Stimulated activated CD4-positive, alpha-beta T cell treated with anti-CD3 and anti-CD28 coated beads, Interleukin-4, amount 100 ng/mL, for 24 hours (primary cell): Measurements from ENCODE around the gene NPHP3.

Experiments used
- DNase-seq: peaks from one replicate; pipeline ENCODE4 v3.0.0-alpha.2; 2020

NPHP3 gene

DNA sequence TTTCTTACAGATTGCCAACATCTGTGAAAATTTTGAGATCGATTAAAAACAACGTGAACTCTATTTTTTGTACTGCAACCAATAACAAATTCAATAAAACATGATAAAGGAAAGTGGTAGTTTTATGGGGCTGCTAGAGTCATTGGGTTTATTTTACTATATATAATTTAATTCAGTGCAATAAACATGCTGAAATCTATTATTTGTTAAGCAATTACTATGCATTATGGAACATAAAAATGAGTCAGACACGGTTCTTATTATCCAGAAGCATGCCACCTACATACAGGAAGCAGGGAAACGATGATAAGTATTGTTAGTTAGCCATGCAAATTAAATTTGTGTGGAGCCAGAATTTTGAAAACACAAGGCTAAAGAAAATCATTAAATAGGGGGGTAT lies 27.2 kb downstream of the NPHP3 start:
- no peak for DNase-seq

DNA sequence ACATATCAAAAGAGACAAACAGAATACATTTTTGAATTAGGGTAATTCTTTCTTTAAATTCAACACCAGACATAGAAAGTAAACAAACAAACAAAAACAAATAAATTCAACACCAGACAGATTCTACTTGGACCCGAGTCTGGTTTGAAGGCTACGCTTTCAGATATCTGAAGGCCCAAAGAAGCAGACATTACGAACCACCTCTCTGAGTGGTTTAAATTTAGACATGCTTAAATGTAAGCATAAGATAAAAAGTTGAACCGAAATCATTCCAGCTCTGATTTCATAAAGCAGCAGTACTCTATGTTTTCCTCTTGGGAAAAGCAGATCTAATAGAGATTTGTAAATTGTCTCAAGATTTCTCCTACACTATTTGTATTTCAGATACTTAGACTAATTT lies 32.2 kb downstream of the NPHP3 start:
- DNase-seq: no peak

DNA sequence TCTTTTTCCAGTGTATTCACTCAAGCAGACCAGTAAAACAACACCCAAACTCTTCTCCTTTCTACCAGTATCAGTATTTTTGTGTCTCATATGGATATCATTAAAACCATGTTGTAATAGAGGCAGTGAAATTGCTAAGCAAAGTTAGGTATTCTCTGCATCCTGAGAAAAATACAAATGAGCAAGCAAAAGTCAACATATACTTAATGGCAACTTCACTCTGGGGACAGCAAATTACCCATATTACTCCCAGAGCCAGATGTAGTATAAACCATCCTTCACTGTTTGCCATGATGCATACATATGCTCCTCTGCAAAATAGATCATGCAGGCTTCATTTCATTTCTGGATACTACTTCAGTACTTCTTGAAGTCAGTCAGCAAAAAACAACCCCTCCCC lies 40.0 kb downstream of the NPHP3 start:
- DNase-seq: no peak

DNA sequence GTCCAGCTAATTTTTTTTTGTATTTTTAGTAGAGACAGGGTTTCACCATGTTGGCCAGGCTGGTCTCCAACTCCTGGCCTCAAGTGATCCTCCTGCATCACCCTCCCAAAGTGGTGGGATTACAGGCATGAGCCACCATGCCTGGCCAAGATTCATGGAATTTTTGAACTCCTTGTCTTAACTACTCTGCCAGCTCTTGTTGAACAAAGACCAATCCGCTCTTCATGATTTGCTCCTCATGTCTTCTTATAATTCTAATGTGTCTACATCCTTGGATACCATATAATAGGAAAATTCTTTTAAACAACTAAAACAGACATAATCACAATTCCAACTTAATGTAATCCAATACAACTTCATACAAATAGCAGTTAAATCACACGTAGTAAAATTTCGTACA lies 40.8 kb downstream of the NPHP3 start:
- no peak for DNase-seq

DNA sequence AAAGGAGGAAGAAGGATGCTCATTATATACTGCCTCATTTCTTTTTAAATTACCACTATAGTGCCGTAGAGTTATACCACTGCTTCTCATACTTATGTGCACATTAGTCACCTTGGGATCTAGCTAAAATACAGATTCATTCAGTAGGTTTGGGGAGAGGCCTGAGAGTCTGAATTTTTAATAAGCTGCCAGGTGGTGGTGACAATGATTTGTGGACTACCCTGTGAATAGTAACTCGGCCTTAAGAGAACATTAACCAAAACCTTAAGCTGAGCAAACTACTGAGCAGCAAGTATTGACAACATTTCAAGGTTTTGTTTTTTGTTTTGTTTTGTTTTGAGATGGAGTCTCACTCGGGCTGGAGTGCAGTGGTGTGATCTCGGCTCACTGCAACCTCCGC lies 42.3 kb downstream of the NPHP3 start:
- DNase-seq: no peak

DNA sequence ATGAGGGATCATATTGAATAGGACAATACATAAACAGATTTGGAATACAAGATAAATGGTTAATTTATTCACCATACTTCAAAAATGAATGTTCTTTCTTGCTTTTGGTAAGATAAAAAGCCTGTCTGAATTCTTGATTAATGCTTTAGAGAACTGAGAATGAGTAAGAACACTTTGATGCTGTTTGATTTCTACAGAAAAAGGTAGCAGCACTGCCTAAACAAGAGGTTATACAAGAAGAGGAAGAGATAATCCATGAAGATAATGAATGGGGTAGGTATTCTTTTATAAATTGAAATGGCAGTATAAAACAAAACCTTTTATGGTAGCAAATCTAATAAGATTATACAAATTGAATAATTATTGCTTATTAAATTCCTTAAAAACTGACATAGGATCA lies 46.8 kb downstream of the NPHP3 start:
- no peak for DNase-seq

DNA sequence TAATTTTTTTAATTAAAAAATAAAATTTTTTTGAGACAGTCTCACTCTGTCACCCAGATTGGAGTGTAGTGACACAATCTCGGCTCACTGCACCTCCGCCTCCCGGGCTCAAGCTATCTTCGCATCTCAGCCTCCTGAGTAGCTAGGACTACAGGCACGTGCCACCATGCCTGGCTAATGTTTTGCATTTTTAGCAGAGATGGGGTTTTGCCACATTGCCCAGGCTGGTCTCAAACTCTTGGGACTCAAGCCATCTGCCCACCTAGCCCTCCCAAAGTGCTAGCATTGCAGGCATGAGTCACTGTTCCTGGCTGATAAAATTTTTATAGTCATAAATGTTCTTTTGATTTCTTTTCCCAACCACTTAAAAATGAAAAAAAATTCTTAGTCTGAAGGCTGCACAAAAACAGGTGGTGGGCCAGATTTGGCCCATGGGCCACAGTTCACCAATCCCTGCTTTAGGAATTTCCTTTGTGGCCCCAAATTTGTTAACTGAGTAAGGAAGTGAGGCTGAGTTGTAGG lies 52.9 kb downstream of the NPHP3 start:
- no peak for DNase-seq

DNA sequence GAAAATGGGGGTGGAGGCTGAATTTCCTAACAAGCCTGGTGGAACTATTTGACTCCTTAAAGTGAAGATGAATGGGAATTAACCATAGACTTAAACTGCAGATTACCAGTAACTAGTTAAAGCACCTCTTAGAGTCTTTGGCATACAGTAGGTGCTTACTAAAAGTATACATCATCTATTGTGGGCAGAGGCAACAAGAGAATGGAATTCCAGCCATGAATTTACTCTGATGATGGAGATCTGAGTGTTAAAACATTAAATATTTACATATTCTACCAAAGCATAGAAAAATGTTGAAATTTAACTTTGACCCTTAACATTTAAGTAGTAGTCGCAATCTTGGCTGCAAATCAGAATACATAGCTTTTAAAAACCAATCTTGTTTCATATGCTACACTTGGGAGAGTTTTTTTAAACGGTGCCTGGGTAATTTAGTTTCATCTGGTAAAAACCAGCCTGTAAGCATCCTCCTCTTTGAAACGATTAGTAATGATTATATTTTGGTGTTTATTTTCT lies 56.9 kb downstream of the NPHP3 start:
- DNase-seq: no peak

DNA sequence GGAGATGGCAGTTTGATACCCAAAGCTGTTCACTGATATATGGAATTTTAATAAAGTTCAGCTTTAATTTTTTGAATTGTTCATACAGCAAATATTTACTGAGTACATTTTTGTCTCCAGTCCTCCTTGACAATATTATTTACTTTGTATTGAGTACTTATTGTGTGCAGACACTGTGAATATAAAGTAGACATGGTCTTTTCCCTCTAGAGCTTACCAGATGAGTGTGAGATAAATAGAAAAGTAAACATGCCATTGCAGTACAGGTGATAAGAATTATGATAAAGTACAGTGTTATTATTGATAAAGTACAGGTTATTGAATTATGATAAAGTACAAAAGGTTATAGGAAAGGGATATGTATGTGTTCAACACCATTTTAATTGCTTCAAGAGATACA lies 60.0 kb downstream of the NPHP3 start:
- no peak for DNase-seq

DNA sequence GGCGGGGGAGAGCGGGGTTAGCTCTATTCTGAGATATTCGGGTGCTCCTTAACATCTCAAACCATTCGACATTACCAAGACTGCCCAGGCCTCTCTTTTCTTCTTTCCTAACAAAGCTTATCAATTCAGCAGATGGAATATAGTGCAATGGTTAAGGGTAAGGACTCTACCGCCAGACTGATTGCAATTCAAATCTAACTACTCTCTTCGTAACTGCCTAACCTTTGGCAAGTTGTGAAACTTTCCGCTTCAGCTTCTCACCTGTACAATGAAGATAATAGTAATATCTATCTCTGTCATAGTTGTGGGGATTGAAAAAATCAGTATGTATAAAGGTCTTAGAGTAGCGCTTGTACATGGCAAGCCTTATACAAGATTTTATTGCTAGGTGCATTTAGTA lies 61.1 kb downstream of the NPHP3 start:
- no peak for DNase-seq

DNA sequence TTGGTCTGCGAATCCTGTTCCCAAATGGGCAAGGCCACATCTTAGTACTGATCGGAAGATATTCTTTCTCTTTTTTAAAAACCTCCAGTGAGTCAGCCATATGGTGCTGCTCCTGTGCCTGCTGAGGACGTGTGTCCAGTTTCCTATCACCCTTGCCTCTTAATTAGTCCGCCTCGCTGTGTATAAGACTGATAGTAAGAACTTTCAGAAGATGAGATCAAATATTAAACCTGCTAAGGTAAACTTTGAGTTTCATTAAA lies 61.5 kb downstream of the NPHP3 start:
- DNase-seq: no peak

DNA sequence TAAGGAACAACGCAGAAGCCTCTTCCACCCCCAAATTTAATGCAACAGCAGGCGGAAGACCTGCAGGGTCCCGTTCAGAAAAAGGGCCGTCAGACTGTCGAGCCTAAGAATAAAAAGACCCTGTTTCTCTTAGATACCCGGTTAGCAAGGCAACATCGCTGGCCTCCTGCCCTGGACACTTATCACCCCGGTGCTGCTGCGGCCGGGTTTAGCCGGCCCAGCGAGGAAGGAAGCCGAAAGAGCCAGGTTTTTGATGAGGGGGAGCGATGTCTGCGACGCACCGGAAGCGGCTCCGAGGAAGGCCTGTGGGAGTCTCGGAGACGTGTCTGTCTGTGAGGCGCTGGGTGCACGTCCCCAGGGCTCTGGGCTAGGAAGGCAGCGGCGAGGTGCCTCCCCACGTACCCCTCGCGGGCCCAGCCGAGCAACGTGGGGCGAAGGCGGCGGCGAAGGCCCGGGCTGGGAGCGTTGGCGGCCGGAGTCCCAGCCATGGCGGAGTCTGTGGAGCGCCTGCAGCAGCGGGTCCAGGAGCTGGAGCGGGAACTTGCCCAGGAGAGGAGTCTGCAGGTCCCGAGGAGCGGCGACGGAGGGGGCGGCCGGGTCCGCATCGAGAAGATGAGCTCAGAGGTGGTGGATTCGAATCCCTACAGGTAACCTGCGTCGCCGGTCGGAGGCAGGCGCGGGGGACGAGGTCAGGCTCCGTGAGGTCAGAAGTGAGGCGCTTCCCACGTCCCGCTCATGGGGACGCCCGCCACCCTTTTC lies 62.0 kb downstream of the NPHP3 start, which contains the start of gene UBA5:
Gene UBA5 (plus strand): TSS at position 278 of the 759 bp plus-strand sequence. CDS start 209 bp downstream, at position 487.
- DNase-seq: peak; percentile 76

DNA sequence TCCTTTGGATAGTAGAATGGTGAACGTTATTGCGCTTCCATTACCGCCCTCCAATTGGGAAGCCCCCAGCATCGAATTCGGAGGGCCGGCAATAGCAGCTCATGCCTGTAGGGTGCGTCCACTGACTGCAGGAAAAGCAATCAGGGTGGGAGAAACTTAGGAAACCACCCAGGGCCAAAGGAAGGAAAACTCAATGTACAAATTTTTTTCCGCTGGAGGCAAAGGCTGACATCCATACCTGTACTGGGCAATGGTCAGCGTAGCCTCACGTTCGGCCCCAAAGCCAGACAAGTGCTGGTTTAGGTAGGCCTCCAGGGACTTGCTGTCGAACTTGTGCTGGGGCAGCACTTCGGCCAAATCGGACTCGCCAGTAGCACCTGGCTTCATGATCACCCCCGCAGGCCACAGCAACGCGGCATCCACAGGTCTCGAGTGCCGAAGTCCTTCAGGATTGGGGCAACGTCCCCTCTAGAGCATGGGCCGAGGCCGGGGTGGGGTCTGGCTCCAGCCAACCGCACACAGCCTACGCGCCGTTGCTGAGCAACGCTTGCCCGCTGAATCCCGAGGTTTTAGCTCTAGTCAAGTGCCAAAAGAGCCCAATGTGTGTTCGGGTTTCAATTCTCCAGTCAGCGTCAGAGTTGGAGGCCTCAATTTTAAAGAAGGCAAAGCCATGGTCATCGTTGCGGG lies 62.7 kb downstream of the NPHP3 start, which contains the start of gene ACAD11:
Gene ACAD11 (minus strand): TSS at position 445 of the 687 bp plus-strand sequence. CDS start 58 bp downstream, at position 387.
- DNase-seq: peak; percentile 32

DNA sequence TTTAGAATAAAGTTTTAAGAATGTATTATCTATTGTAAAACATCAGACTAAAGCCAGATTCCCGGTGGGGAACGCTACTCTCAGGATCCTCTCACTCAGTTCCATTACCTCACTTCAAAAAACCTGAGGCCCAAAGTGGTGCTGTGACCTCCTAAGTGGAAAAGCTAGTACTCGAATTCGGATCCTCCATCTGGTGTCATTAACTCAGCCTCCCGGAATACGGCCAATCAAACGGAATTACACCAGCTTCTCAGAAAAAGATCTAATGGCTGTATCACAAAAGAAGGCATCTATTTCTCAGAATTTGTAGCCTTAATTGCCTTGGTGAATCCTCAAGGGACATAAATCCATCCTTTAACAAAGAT lies 63.2 kb downstream of the NPHP3 start:
- no peak for DNase-seq

DNA sequence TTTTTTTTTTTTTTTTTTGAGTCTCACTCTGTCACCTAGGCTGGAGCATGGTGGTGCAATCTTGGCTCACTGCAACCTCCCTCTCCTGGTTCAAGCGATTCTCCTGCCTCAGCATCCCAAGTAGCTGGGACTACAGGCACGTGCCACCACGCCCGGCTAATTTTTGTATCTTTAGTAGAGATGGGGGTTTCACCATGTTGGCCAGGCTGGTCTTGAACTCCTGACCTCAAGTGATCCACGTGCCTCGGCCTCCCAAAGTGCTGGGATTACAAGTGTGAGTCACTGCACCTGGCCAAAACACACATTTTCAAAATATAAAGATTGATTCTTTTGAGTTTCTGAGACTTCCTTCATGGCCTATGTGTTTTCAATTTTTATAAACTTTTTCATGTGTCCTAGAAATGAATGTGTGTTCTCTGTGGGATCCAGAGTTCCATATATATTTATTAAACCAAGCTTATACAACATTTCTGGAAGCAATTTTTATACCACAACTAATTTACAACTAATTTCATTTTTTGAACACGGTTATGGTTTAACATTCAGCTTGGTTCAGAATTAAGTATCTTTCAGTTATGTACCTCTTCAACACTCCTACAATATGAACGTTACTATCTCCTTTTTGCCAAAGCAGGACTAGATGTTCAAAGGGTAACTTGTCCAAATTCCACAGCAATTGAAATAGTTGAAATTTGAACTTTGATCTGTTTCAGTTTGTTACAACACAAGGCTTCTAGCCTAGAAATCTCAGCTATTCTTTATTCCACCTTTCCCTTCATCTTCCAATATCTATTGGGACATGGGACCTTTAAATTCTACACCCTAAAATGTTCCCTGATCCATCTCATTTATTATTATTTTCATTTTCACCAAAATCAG lies 64.1 kb downstream of the NPHP3 start:
- DNase-seq: no peak

DNA sequence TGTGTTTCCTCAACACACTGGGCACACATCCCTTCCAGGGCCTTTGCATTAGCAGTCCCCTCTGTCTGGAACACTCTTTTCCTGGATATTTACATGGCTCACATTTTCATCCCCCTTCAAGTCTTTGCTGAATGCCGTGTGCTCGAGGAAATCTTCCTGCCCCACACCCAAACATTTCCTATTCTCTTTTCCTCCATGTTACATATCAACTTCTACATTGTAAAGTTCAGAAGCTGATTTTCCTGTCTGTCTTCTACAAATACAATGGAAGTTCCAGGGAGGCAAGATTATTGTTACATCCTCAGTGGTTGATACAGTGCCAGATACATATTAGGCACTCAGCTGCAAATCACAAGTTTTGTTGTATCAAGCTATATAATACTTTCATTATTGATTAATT lies 66.7 kb downstream of the NPHP3 start:
- DNase-seq: no peak

DNA sequence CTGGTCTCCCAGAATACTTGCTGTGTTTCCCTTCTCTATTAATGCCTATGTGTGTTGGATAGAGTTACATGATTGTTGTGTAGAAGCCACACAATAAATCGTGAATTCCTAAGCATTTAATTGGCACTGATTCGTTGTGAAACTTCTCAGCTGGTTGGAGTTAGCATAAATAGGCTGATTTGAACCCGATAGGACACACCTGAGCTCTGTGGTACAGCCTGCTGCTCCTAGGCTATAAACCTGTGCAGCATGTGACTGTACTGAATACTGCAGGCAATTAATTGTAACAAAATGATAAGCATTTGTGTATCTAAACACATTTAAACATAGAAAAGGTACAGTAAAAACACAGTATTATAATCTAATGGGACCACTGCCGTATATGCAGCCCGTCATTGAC lies 67.5 kb downstream of the NPHP3 start:
- no peak for DNase-seq

DNA sequence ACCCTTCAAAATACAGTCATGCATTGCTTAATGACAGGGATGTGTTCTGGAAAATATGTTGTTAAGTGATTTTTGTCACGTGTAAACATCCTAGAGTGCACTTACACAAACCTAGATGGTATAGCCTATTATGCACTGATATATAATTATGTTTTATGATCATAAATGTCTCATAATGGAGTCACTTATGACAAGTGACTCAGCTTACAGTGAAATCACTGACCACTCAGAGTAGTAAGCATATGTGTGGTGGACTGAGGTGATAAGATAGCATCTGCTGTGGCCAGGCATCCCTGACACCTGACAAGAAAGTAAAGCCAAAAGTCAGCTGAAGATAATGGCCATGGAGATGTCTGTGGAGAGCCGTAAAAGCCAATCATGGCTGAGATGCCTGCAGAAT lies 68.0 kb downstream of the NPHP3 start:
- DNase-seq: no peak

DNA sequence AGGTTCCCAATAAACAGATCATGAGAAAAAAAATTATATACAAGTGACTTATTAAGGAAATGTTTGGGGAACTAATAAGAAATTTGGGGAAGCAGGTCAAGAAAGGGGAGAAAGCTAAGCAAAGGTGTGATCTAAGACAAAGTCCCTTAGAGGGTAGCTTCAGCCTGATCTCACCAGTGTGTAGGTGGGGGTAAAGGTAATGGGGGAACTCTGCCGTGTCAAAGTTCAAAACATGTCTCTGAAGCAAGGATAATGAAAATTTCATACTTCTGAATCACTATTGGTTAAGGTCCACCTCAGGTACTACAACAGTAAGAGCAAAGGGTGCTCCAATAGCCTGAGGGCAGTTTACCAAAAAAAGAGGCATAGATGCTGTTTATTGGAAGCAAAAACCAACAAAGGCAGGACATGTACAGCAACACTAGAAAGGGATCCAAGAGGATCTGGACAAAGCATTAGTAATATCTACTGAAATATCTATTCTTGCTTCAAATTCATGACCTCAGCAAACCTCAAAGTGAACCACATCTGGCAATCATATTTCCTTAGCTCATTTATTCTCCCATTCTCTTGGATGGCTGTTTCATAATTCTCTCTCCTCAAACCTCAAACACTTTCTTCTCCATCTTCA lies 69.5 kb downstream of the NPHP3 start:
- DNase-seq: no peak

DNA sequence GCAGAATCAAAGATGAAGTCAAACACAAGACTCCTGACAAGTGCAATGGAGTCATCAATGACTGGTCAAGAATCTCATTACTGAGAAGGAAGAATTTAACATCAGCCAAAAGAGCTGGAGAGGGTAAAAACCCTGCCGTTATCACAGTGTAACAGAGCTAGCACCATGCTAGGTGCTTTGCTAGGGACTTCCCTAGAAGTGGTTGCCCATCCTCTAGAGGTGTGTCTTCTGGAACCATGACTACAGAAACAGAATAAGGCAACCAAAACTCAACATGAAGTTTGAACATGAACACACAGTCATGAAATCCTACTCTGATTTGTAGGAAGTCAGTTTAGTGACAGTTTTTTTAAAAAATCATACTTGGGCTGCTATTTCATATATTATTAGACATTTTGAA lies 72.1 kb downstream of the NPHP3 start:
- DNase-seq: no peak

DNA sequence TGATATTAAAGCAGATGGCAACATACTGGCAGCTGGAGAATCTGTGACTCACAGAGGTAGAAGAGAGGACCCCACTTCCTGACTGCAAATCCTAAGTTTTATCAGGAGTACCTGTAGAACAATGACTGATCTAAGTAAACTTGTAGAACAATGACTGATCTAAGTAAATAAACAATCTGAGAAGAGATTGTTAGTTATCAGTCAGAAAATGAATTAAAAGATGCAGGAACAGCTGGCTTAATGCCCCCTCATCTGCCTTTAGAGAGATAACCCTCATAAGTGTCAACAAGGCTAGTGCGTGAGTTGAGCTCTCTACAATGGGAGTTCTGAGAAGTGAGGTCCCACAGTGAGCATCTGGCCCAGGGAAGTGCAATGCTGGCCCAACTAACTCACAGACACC lies 77.2 kb downstream of the NPHP3 start:
- DNase-seq: no peak

DNA sequence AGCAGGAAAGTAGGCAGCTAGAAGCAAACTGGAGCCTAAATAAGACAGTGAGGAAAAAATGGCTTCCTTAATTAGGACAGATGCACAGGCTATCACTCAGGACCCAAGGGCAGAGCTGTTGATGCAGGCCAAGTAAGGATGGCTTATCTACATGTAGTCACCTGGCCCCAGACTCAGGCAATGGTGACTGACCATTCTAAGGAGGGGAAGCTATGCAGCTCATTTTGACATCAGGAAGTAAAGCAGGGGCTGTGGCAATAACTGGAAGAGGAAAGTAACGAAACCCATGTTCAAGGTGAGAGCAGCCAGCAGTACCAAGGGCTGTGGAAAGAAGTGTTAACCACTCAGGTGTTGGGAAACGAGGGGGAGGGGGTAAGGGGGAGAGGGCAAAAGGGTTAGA lies 78.8 kb downstream of the NPHP3 start:
- no peak for DNase-seq

DNA sequence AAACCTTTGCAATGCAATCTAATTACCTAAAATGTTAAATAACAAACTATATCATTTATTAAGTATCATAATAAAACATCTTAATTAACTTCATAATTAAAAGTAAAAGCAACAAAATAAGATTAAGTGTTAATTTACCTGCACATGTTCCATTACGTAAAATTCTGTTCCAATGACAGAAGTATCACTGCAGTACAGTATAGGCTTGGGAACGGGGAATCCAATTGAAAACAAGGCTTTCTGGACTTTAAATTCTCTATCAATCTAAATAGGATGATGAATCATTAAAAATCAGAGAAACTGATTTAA lies 79.7 kb downstream of the NPHP3 start:
- DNase-seq: no peak
